HepG2 (cell line): ENCODE data around the gene NCAPG. TPM values are rescaled to one million over a fixed set of nuclear protein-coding genes. Genes with fewer than 3 reads are reported as not detected.

Experiments
- ATAC-seq: fragments of 200-7000 bp; cut with Tn5 transposase; 3 replicates; pipeline ENCODE4 v1.9.1; 2020; ENCODE audit warnings: mild to moderate bottlenecking, moderate library complexity
- BruUV-seq: library from RNA; stranded (reverse); fragments of 400-500 nt; replicated peaks from 2 replicates; lab custom pipeline; 2021; lab: Mats Ljungman, UMichigan
- CTCF ChIA-PET: fragments of 300-600 bp; formaldehyde crosslinking; extraction: SDS; loops from one replicate; lab custom pipeline; 2021; ENCODE audit warnings: low total read pairs, inconsistent platforms, low intra/inter-chr PET ratio; lab: Yijun Ruan, JAX
- POLR2A ChIA-PET: fragments of 350-600 bp; sonication (Branson Sonifier 250); formaldehyde crosslinking; loops from one replicate; lab custom pipeline; 2020; ENCODE audit warnings: antibody characterized with exemption, inconsistent platforms; lab: Yijun Ruan, JAX
- DNase-seq: peaks from one replicate; pipeline ENCODE4 v3.0.0-alpha.2; 2015; ENCODE audit warnings: low spot score
- FAIRE-seq: peaks from 3 replicates; lab custom pipeline; 2011; peaks lifted over from hg19 to GRCh38; lab: Jason Lieb, UNC
- H2AFZ ChIP-seq: one replicate; pipeline ENCODE4 v1.6.1; 2011; ENCODE audit warnings: low read length, inconsistent platforms
- H3K27ac ChIP-seq: fragments of 300-600 bp; 3 replicates; pipeline ENCODE4 v1.8.0; 2011; ENCODE audit warnings: mixed run types, mild to moderate bottlenecking, mixed read lengths, low read length, inconsistent platforms; ENCODE audit not compliant: insufficient read depth; ENCODE audit errors: extremely low read length
- H3K27me3 ChIP-seq, 2 experiments: fragments of 200-600 bp in 1 of 2; 2 replicates in 1 of 2; 3 replicates in 1 of 2; pipeline versions ENCODE4 v1.6.0 to v1.8.0; 2011; ENCODE audit warnings: low read length in 2 of 2, mild to moderate bottlenecking in 2 of 2, moderate library complexity in 2 of 2, inconsistent platforms in 1 of 2; ENCODE audit not compliant: insufficient read depth in 2 of 2, control insufficient read depth in 1 of 2
- H3K36me3 ChIP-seq, 2 experiments: fragments of 200-600 bp in 1 of 2; replicated peaks in 1 of 2; 2 replicates in 1 of 2; 3 replicates in 1 of 2; pipeline versions ENCODE4 v1.5.1 to v1.8.0; 2011; ENCODE audit warnings: low read length in 2 of 2, inconsistent platforms in 1 of 2; ENCODE audit not compliant: insufficient read depth in 2 of 2, control insufficient read depth in 1 of 2
- H3K4me1 ChIP-seq: 2 replicates; pipeline ENCODE4 v1.5.1; 2012; ENCODE audit warnings: low read length, inconsistent platforms; ENCODE audit not compliant: insufficient read depth
- H3K4me2 ChIP-seq: 2 replicates; pipeline ENCODE4 v1.6.0; 2011; ENCODE audit warnings: low read depth, low read length, inconsistent platforms
- H3K4me3 ChIP-seq, 3 experiments: fragments of 200-600 bp in 1 of 3; sonication (generic), shearing (Covaris generic) in 1 of 3; replicated peaks in 1 of 3; 2 replicates each; pipeline ENCODE4 v1.5.1; 2011 to 2016; ENCODE audit warnings: low read length in 3 of 3, inconsistent platforms in 2 of 3, low read depth in 2 of 3, mild to moderate bottlenecking in 2 of 3, control low read depth in 1 of 3, mixed read lengths in 1 of 3; ENCODE audit not compliant: insufficient read depth in 1 of 3
- H3K79me2 ChIP-seq: one replicate; pipeline ENCODE4 v1.6.1; 2011; ENCODE audit warnings: low read length, inconsistent platforms; ENCODE audit not compliant: insufficient read depth
- H3K9ac ChIP-seq: 2 replicates; pipeline ENCODE4 v1.6.0; 2011; ENCODE audit warnings: mild to moderate bottlenecking, low read depth, low read length, inconsistent platforms; ENCODE audit not compliant: insufficient read depth
- H3K9me3 ChIP-seq: 2 replicates; pipeline ENCODE4 v1.5.1; 2012; ENCODE audit warnings: mild to moderate bottlenecking, low read length
- H4K20me1 ChIP-seq: 2 replicates; pipeline ENCODE4 v1.6.0; 2011; ENCODE audit warnings: inconsistent platforms, mild to moderate bottlenecking, low read length, moderate library complexity; ENCODE audit not compliant: insufficient read depth
- CCAR2 ChIP-seq: fragments of 200-400 bp; formaldehyde crosslinking; optimal IDR thresholded peaks from 2 replicates; pipeline ENCODE3; 2018; ENCODE audit warnings: low read depth, mild to moderate bottlenecking, low read length, moderate library complexity
- DPF2 ChIP-seq: sonication (generic); formaldehyde crosslinking; IDR thresholded peaks from 2 replicates; pipeline ENCODE4 v1.4.0; 2020; ENCODE audit warnings: mild to moderate bottlenecking, low read depth, missing genetic modification reagents, borderline replicate concordance
- SMC3 ChIP-seq: IDR thresholded peaks from 2 replicates; pipeline ENCODE4 v1.6.1; 2011; ENCODE audit warnings: low read length, improper control_type of control experiment
- ZNF850 ChIP-seq: sonication (generic); formaldehyde crosslinking; conservative IDR thresholded peaks from 2 replicates; pipeline ENCODE4 v1.9.0; 2021; ENCODE audit warnings: mild to moderate bottlenecking, missing genetic modification reagents
- WGBS: methylation state at CpG from one replicate; pipeline ENCODE4 v1.1.6; 2017; ENCODE audit warnings: low lambda C conversion rate; 5-methylcytosine and 5-hydroxymethylcytosine counted together
- in situ Hi-C: cut with HindIII; loops from 2 replicates; pipeline ENCODE4 v1.10.0; 2017; ENCODE audit warnings: low pct_unique_long_range_greater_than_20kb; ENCODE audit not compliant: extremely low pct_ligation_motif_present
- intact Hi-C: fragments of 100-400 bp; cut with micrococcal nuclease; formaldehyde crosslinking; loops from one replicate; pipeline ENCODE4 v1.10.0; 2022; ENCODE audit not compliant: unreplicated experiment
- polyA plus RNA-seq, 8 experiments: library from polyadenylated mRNA; depleted of rRNA in 3 of 8; stranded (reverse) in 7 of 8; unstranded in 1 of 8; fragments of >200 nt; fragmentation: Illumina TruSeq in 4 of 8; extraction: Trizol in 4 of 8; gene quantifications; 2 replicates each; pipeline versions ENCODE4 v1.2.1 to v1.2.3, GENCODE V29; 2011 to 2016; ENCODE audit warnings: low read depth in 4 of 8, missing spikeins in 1 of 8, mixed read lengths in 1 of 8; ENCODE audit not compliant: insufficient read depth in 1 of 8
- total RNA-seq, 5 experiments: library from RNA; depleted of rRNA; stranded (reverse); fragments of >200 nt; fragmentation: Illumina TruSeq; extraction: Trizol; gene quantifications; 2 replicates each; pipeline ENCODE4 v1.2.3, GENCODE V29; 2016; ENCODE audit warnings: low read depth in 1 of 5

The NCAPG gene
- total and polyA plus RNA-seq, 2 of the 13 experiments (the other 11 are each of a cell fraction or from before 2014, with no cell fraction given): 14.8 to 61.9 TPM

DNA sequence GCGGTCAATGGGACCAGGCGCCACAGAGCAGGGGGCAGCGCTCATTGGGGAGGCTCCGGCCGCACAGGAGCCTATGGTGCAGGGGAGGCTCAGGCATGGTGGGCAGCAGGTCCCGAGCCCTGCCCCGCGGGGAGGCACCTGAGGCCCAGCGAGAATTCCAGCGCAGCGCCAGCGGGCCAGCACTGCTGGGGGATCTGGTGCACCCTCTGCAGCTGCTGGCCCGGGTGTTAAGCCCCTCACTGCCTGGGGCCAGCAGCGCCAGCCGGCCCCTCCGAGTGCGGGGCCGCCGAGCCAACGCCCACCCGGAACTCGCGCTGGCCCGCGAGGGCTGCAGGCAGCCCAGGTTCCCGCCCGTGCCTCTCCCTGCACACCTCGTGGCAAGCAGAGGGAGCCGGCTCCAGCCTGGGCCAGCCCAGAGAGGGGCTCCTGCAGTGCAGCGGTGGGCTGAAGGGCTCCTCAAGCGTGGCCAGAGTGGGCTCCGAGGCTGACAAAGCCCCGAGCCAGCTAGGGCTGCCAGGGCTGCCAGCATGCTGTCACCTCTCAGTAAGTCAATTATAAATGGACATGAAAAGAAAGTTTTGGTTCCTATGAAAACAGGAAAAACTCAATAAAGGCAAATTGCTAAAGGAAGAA lies 43.8 kb upstream of the NCAPG start:
- no peak for FAIRE-seq

DNA sequence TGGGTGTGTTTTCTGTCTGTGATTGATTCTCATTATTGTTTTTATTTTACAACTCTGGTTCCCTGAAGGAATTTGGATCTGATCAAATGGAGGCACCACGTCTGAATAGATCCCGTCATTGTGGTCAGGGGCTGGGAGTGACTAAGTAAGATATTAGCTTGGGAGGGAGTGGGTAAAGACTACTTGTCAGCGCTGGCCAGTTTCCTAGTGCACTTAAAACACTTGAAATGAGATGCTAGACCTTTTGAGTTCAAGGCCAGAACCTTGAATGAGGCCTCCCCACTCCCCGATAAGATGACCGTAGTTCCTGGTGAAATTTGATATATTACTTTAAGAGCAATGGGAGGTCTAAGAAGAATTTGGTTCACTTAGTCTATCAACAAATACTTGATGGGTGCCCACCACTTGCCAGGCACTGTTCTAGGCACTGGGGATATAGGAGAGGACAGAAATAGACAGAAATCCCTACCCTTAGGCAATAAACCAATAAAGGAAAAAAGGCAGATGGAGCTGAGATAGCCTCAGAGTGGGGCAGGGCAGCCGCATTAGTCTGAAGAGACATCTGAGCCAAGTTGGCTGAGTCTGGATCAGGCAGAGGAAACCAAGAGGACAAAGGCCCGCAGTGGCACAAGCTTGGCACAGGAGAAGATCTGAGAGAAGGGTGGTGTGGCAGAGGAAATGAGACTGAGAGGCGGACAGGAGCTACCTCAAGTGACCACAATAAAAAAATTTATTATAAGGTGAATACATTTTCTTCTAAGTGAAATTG lies 41.2 kb upstream of the NCAPG start:
- Histone ChIP-seq H3K9ac (no peak overlapping the region), H3K9me3 (no peaks in the 10 kb centered on the region), H3K79me2 (no peaks in the 10 kb centered on the region), H3K4me2 (no peak overlapping the region), H3K27ac (no peak overlapping the region), H3K36me3 (no peaks in the 10 kb centered on the region), H2AFZ (no peak overlapping the region), H3K4me1 (peaks cover 12% of the 10 kb centered on the region; the same call in 1 of the 2 replicates), H4K20me1 (no peaks in the 10 kb centered on the region), H3K27me3 (no peaks in the 10 kb centered on the region; a peak in 1 of 5 replicates), H3K4me3 (no peak overlapping the region)
- ChIA-PET CTCF (no interaction called here), POLR2A (no interaction called here)
- TF ChIP-seq CCAR2: no peak
- no peak for ATAC-seq
- no peak for DNase-seq
- intact Hi-C loops: no loop called here
- no peak for FAIRE-seq
- WGBS: 13% methylated on average over 8 of the region's 8 CpGs
- in situ Hi-C loops: no loop called here
- no TSS peak for BruUV-seq

More for the DNA sequence above, 43.8 kb upstream of the NCAPG start:
- no peak for ATAC-seq
- Histone ChIP-seq H3K9ac (no peak overlapping the region), H3K4me2 (peak overlapping the region; percentile 7; the same call in 1 of the 2 replicates), H3K27me3 (no peaks in the 10 kb centered on the region; a peak in 1 of 5 replicates), H3K36me3 (no peaks in the 10 kb centered on the region), H3K27ac (no peak overlapping the region), H3K4me3 (no peak overlapping the region), H2AFZ (no peak overlapping the region), H3K4me1 (peaks cover 12% of the 10 kb centered on the region; the same call in 1 of the 2 replicates), H3K79me2 (no peaks in the 10 kb centered on the region), H4K20me1 (no peaks in the 10 kb centered on the region), H3K9me3 (no peaks in the 10 kb centered on the region)
- WGBS: 72% methylated on average over 17 of the region's 33 CpGs
- BruUV-seq: no TSS peak
- in situ Hi-C loops: no loop called here
- ChIA-PET POLR2A (no interaction called here), CTCF (no interaction called here)
- TF ChIP-seq SMC3 (no peak), ZNF850 (CRISPR knock-in tag) (peak; percentile 95), DPF2 (CRISPR knock-in tag) (no peak)
- intact Hi-C loops: no loop called here
- no peak for DNase-seq
